HCT116 (cell line): Measurements from ENCODE around the gene NDUFS4. TPM values are rescaled to one million over a fixed set of nuclear protein-coding genes. Genes with fewer than 3 reads are reported as not detected.

Experiments
- ATAC-seq: fragments of 200-7000 bp; cut with Tn5 transposase; 2 replicates; pipeline ENCODE4 v1.9.1; 2020; ENCODE audit warnings: mild to moderate bottlenecking, moderate library complexity
- BruUV-seq: library from RNA; stranded (reverse); fragments of 400-500 nt; replicated peaks from 2 replicates; lab custom pipeline; 2021; lab: Mats Ljungman, UMichigan
- CTCF ChIA-PET: fragments of 300-600 bp; sonication (Branson Sonifier 250); formaldehyde crosslinking; loops from one replicate; lab custom pipeline; 2021; ENCODE audit warnings: antibody characterized with exemption; lab: Charles Lee
- POLR2A ChIA-PET: fragments of 300-600, 350-600 bp; sonication (Branson Sonifier 250); formaldehyde crosslinking; loops from one replicate; lab custom pipeline; 2021; ENCODE audit warnings: antibody characterized with exemption; lab: Charles Lee
- RAD21 ChIA-PET, 2 experiments: fragments of 300-600 bp; sonication (Branson Sonifier 250); formaldehyde crosslinking; loops; one replicate each; lab custom pipeline; 2023; ENCODE audit warnings: low total read pairs in 2 of 2; ENCODE audit not compliant: uncharacterized antibody in 2 of 2, unreplicated experiment in 2 of 2, low non-redundant PET in 1 of 2; lab: Charles Lee
- DNase-seq: peaks from one replicate; pipeline ENCODE4 v3.0.0-alpha.2; 2010; ENCODE audit warnings: low read depth, low spot score
- H2AFZ ChIP-seq: fragments of 200-600 bp; shearing (Covaris generic), sonication (generic); 2 replicates; pipeline ENCODE4 v1.6.1; 2017; ENCODE audit warnings: low read depth, mixed run types, mixed read lengths, antibody characterized with exemption, low read length; ENCODE audit not compliant: poor library complexity, severe bottlenecking
- H3K27ac ChIP-seq: 2 replicates; pipeline ENCODE4 v1.5.1; 2012; ENCODE audit warnings: low read depth, low read length
- H3K27me3 ChIP-seq: fragments of 200-600 bp; sonication (generic); 2 replicates; pipeline ENCODE4 v1.6.1; 2016; ENCODE audit warnings: mixed run types, low read length, mixed read lengths; ENCODE audit not compliant: insufficient read depth
- H3K36me3 ChIP-seq, 2 experiments: fragments of 200-500 bp in 1 of 2; fragments of 200-600 bp in 1 of 2; sonication (Bioruptor generic) in 1 of 2; sonication (generic) in 1 of 2; 2 replicates each; pipeline versions ENCODE4 v1.5.1 to v1.6.1; 2014 to 2016; ENCODE audit warnings: low read length in 2 of 2, inconsistent platforms in 1 of 2, mixed read lengths in 1 of 2, mixed run types in 1 of 2; ENCODE audit not compliant: insufficient read depth in 2 of 2, control insufficient read depth in 1 of 2
- H3K4me1 ChIP-seq, 2 experiments: fragments of 200-600 bp in 1 of 2; sonication (generic) in 1 of 2; 2 replicates each; pipeline versions ENCODE4 v1.5.1 to v1.6.1; 2012 to 2017; ENCODE audit warnings: low read length in 2 of 2, inconsistent platforms in 1 of 2, mild to moderate bottlenecking in 1 of 2, mixed read lengths in 1 of 2, mixed run types in 1 of 2, moderate library complexity in 1 of 2; ENCODE audit not compliant: insufficient read depth in 2 of 2, control insufficient read depth in 1 of 2
- H3K4me2 ChIP-seq: fragments of 200-600 bp; sonication (generic); 2 replicates; pipeline ENCODE4 v1.6.1; 2017; ENCODE audit warnings: mixed run types, low read length, mixed read lengths
- H3K4me3 ChIP-seq, 2 experiments: fragments of 200-600 bp in 1 of 2; sonication (generic) in 1 of 2; replicated peaks in 1 of 2; 2 replicates each; pipeline ENCODE4 v1.5.1; 2011 to 2016; ENCODE audit warnings: low read length in 2 of 2, control low read depth in 1 of 2, low read depth in 1 of 2, mild to moderate bottlenecking in 1 of 2, mixed read lengths in 1 of 2, mixed run types in 1 of 2
- H3K79me2 ChIP-seq: fragments of 200-600 bp; sonication (generic); 2 replicates; pipeline ENCODE4 v1.6.1; 2017; ENCODE audit warnings: mild to moderate bottlenecking, mixed run types, low read length, moderate library complexity, mixed read lengths; ENCODE audit not compliant: insufficient read depth
- H3K9ac ChIP-seq: fragments of 200-600 bp; sonication (generic); 2 replicates; pipeline ENCODE4 v1.6.1; 2016; ENCODE audit warnings: low read length, mixed read lengths
- H3K9me2 ChIP-seq: fragments of 200-600 bp; sonication (generic), shearing (Covaris generic); 2 replicates; pipeline ENCODE4 v1.6.1; 2017; ENCODE audit warnings: mixed run types, mild to moderate bottlenecking, moderate library complexity; ENCODE audit not compliant: insufficient read depth
- H3K9me3 ChIP-seq, 2 experiments: fragments of 200-500 bp in 1 of 2; fragments of 200-600 bp in 1 of 2; sonication (Bioruptor generic) in 1 of 2; sonication (generic) in 1 of 2; 2 replicates each; pipeline ENCODE4 v1.6.1; 2014 to 2017; ENCODE audit warnings: low read length in 2 of 2, mixed read lengths in 2 of 2, inconsistent platforms in 1 of 2, low read depth in 1 of 2, mild to moderate bottlenecking in 1 of 2, mixed run types in 1 of 2, moderate library complexity in 1 of 2; ENCODE audit not compliant: control insufficient read depth in 1 of 2, insufficient read depth in 1 of 2
- H4K20me1 ChIP-seq: fragments of 200-600 bp; sonication (generic), shearing (Covaris generic); 2 replicates; pipeline ENCODE4 v1.6.1; 2017; ENCODE audit warnings: mixed run types, mild to moderate bottlenecking, moderate library complexity; ENCODE audit not compliant: insufficient read depth
- CEBPB ChIP-seq: IDR thresholded peaks from 2 replicates; pipeline ENCODE4 v1.6.1; 2012; ENCODE audit warnings: low read depth
- CTCF ChIP-seq, 3 experiments: fragments of 200-600 bp in 1 of 3; sonication (generic) in 1 of 3; IDR thresholded peaks in 2 of 3; conservative IDR thresholded peaks in 1 of 3; 2 replicates each; pipeline ENCODE4 v1.5.1; 2012 to 2017; ENCODE audit warnings: low read depth in 2 of 3, low read length in 2 of 3, antibody characterized with exemption in 1 of 3, borderline replicate concordance in 1 of 3, control low read depth in 1 of 3, mild to moderate bottlenecking in 1 of 3, mixed read lengths in 1 of 3, mixed run types in 1 of 3, moderate library complexity in 1 of 3; ENCODE audit not compliant: insufficient read depth in 1 of 3
- EGR1 ChIP-seq: IDR thresholded peaks from 2 replicates; pipeline ENCODE4 v1.6.1; 2012; ENCODE audit warnings: low read depth
- ELF1 ChIP-seq: IDR thresholded peaks from 2 replicates; pipeline ENCODE4 v1.6.1; 2012; ENCODE audit warnings: low read depth, borderline replicate concordance
- EZH2phosphoT487 ChIP-seq: fragments of 200-600 bp; IDR thresholded peaks from 2 replicates; pipeline ENCODE4 v1.6.1; 2018; ENCODE audit warnings: antibody characterized with exemption, borderline replicate concordance
- FOSL1 ChIP-seq: IDR thresholded peaks from 2 replicates; pipeline ENCODE4 v1.6.1; 2012; ENCODE audit warnings: low read depth
- POLR2AphosphoS5 ChIP-seq: IDR thresholded peaks from 2 replicates; pipeline ENCODE4 v1.6.1; 2011; ENCODE audit warnings: mild to moderate bottlenecking, low read depth, low read length, moderate library complexity
- RAD21 ChIP-seq: IDR thresholded peaks from 2 replicates; pipeline ENCODE4 v1.6.1; 2012; ENCODE audit warnings: low read depth, mild to moderate bottlenecking
- REST ChIP-seq: IDR thresholded peaks from 2 replicates; pipeline ENCODE4 v1.6.1; 2012; ENCODE audit warnings: low read depth
- SRF ChIP-seq: IDR thresholded peaks from 2 replicates; pipeline ENCODE4 v1.6.1; 2012; ENCODE audit warnings: low read depth
- TCF7L2 ChIP-seq: IDR thresholded peaks from 2 replicates; pipeline ENCODE4 v1.7.0; 2011; ENCODE audit warnings: borderline replicate concordance, inconsistent platforms; ENCODE audit not compliant: insufficient read depth, insufficient read length; ENCODE audit errors: extremely low read depth
- ZBTB33 ChIP-seq: IDR thresholded peaks from 2 replicates; pipeline ENCODE4 v1.6.1; 2011; ENCODE audit warnings: mild to moderate bottlenecking, low read length, moderate library complexity; ENCODE audit not compliant: insufficient replicate concordance; ENCODE audit errors: extremely low read depth
- ZFX ChIP-seq: fragments of 450-650 bp; IDR thresholded peaks from 2 replicates; pipeline ENCODE4 v1.6.1; 2017
- ZNF274 ChIP-seq: fragments of 200-500 bp; sonication (Bioruptor generic); IDR thresholded peaks from 2 replicates; pipeline ENCODE4 v1.6.1; 2014; ENCODE audit warnings: mild to moderate bottlenecking, low read depth, low read length, inconsistent platforms
- intact Hi-C: fragments of 100-400 bp; cut with micrococcal nuclease; formaldehyde crosslinking; loops from 2 replicates; pipeline ENCODE4 v1.10.0; 2022
- total RNA-seq: library from RNA; stranded (reverse); gene quantifications from one replicate; pipeline ENCODE4 v1.2.1, GENCODE V29; 2021; ENCODE audit not compliant: unreplicated experiment

Gene NDUFS4
- total RNA-seq, 1 experiment from 2014 or later: 91.4 TPM

GRCh38 chr5:53674121-53674520, 113.7 kb downstream of the NDUFS4 start (continued):
- TF ChIP-seq ZBTB33 (no peak), REST (no peak), FOSL1 (no peak), SRF (no peak), CEBPB (no peak), ELF1 (no peak), RAD21 (no peak)

GRCh38 chr5:53677632-53678031, 117.2 kb downstream of the NDUFS4 start:
- DNase-seq: no peak
- intact Hi-C loops: no loop called here
- no peak overlapping the region for H3K27ac ChIP-seq
- no peaks in the 10 kb centered on the region for H3K9me3 ChIP-seq
- no peaks in the 10 kb centered on the region for H3K36me3 ChIP-seq
- no peaks in the 10 kb centered on the region for H3K4me1 ChIP-seq
- ChIA-PET CTCF (no interaction called here), RAD21 (no interaction called here), POLR2A (no interaction called here)
- no TSS peak for BruUV-seq
- peaks cover 5% of the 10 kb centered on the region for H4K20me1 ChIP-seq
- H2AFZ ChIP-seq: no peak overlapping the region
- H3K9me2 ChIP-seq: no peaks in the 10 kb centered on the region
- no peaks in the 10 kb centered on the region for H3K79me2 ChIP-seq
- no peak overlapping the region for H3K4me2 ChIP-seq
- H3K27me3 ChIP-seq: no peaks in the 10 kb centered on the region
- H3K9ac ChIP-seq: no peak overlapping the region
- no peak overlapping the region for H3K4me3 ChIP-seq
- ATAC-seq: no peak
- TF ChIP-seq CTCF (IDR thresholded peaks at IDR 0.05 in 2 of 3, conservative IDR thresholded peaks at IDR 0.05 in 1 of 3; ENCODE audit: borderline replicate concordance in 1 of 3, insufficient read depth in 1 of 3, low read depth in 2 of 3, low read length in 2 of 3): no peak
- no peak for TF ChIP-seq ZFX
- no peak for TF ChIP-seq EZH2phosphoT487
- TF ChIP-seq ZNF274: no peak
- no peak for TF ChIP-seq EGR1
- TF ChIP-seq TCF7L2: no peak
- no peak for TF ChIP-seq CEBPB
- TF ChIP-seq REST: no peak
- no peak for TF ChIP-seq POLR2AphosphoS5
